Activated CD4-positive, alpha-beta T cell treated with anti-CD3 and anti-CD28 coated beads, Interleukin-10, Interleukin-2, amounts not matched to agents 100 ng/mL and 50 ng/mL, durations not matched to agents 16 hours and 8 hours (primary cell): ENCODE measurements around the gene ARHGEF26.

Source experiments
- DNase-seq: peaks from one replicate; pipeline ENCODE4 v3.0.0-alpha.2; 2020

ARHGEF26 gene

GRCh38 chr3:154217671-154218070 is 96.5 kb downstream of the ARHGEF26 start:
- no peak for DNase-seq

DNA sequence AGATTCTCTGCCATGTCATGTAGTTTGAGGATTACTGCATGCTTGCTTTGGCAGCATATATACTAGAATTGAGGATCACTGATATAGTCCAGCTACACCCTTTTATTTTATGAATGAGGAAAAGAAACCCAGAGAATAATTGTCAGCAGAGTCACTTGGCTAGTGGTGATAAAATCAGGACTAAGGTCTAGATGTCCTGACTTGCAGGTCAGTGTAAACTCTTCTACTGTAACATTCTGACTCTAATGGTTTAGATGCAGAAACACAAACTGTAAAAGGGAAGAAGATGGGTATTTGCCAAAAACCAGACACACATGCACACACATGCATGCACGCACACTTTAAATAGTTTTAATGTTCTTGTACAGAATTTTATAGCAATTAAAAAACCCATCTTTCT is 97.5 kb downstream of the ARHGEF26 start:
- DNase-seq, result no peak

GRCh38 chr3:154220462-154220861 is 99.3 kb downstream of the ARHGEF26 start:
- no peak for DNase-seq

GRCh38 chr3:154223519-154223918 is 102.3 kb downstream of the ARHGEF26 start:
- DNase-seq, result no peak

- no peak for DNase-seq
Observed at GRCh38 chr3:154224366-154224765, 103.2 kb downstream of the ARHGEF26 start.

- DNase-seq, result no peak
Observed at GRCh38 chr3:154224866-154225265, 103.7 kb downstream of the ARHGEF26 start.

GRCh38 chr3:154225536-154225935 is 104.3 kb downstream of the ARHGEF26 start:
- no peak for DNase-seq

DNA sequence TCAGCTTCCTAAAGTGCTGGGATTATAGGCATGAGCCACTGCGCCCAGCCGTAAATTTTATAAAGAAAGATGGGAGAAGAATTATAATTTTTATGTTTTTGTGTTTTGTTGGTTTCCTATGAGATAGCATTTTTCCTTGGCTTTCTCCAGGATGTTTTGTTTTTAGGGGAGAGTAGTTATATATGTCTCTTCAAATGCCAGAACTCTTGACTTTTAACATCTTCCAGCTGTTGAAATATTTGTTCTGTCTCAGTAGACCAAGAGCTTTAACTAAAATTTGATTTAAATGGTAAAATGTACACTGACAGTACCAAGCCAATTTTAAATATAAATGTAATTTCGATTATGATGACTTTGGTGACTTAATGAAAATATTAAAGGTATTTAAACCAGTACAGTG is 106.3 kb downstream of the ARHGEF26 start:
- DNase-seq, result no peak

DNA sequence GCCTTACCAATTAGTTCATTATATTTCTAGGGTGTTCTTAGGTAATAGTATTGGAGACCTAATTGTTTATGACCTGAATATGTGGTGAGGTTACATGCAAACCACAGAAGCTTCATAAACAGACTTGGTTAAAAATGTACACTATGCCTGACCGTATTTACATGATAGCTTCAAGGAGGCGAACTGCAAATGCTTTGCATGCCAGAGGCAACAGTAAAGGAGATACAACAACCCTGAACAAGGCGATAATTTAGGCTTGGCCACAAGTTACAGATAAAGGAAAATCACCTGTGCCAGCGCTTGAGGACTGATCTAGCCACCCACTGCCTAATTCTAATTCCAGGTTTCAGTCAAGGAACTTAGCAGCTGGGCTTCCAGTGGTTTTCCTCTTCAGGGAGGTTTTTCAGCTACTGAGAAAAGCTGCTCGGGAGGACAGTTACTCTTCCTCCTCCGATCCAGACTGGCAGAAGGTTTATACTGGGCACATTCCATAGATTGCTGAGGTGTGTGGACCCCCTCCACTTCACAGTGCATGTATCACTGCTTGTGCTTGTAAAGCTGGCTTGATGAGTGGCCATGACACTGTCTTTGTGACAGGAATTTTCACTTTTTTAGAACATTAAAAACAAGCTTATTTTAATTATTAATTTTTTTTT is 107.5 kb downstream of the ARHGEF26 start:
- DNase-seq, result no peak

GRCh38 chr3:154229217-154229590 is 108.0 kb downstream of the ARHGEF26 start:
- no peak for DNase-seq

DNA sequence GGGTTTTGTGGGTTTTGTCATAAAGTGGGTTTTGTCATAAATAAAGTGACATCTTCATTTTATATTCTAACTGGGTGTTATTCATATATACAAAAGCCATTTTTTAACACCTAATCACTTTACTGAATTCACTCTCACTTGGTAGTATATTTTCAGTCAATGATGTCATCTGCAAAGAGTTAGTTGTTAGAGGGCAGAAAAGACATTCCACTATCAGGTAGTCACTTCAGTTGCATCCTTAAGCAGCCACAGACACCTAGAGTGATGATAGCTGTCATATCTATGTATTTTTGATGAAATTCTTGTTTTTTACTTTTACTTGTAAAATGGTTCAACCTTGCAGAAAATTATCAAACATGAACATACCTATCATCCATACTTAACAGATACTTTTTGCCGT is 114.1 kb downstream of the ARHGEF26 start:
- DNase-seq, result no peak

DNA sequence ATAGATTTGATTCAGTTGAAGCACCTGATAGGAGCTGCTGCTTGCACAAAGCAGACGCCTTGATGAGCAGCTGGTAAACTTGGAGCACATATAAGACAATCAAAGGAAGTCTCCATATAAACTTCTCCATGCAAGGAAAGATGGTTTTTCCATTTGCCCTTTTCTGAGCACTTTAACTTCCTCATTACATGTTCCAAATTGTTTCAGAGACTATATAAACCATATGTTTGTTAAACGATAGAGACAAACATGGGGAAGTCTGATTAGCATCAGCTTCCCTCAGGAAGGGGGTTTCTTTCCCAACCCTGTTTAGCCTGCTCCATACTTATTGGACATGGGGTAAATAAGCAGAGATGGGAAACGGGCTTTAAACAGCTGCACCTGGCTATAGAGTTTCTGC is 115.1 kb downstream of the ARHGEF26 start:
- DNase-seq, result no peak

GRCh38 chr3:154240235-154240634 is 119.0 kb downstream of the ARHGEF26 start:
- DNase-seq, result no peak

DNA sequence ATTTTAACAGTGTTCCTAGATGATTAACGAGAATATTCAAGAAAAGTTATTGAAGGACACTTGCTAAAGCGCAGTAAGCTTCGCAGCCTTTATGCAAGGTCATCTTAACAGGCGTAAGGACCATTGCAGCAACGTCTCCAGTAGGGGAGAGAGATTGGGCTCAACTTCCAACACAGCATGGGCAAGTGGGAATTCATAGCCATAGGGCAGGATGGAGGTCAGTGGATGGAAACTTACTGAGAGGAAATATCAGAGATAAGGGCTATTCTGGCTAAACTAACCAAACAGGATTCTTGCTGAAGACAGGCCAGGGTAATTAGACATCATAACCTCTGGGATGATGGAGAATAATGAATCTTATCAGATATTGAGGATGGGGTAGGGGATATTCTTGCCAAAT is 120.3 kb downstream of the ARHGEF26 start:
- DNase-seq, result no peak

GRCh38 chr3:154242766-154243165 is 121.6 kb downstream of the ARHGEF26 start:
- no peak for DNase-seq

GRCh38 chr3:154243353-154243752 is 122.2 kb downstream of the ARHGEF26 start:
- peak; percentile 5 for DNase-seq

GRCh38 chr3:154244644-154245043 is 123.5 kb downstream of the ARHGEF26 start:
- DNase-seq, result no peak

GRCh38 chr3:154247806-154248415 is 126.7 kb downstream of the ARHGEF26 start:
- no peak for DNase-seq

GRCh38 chr3:154250291-154250690 is 129.1 kb downstream of the ARHGEF26 start:
- DNase-seq, result no peak

DNA sequence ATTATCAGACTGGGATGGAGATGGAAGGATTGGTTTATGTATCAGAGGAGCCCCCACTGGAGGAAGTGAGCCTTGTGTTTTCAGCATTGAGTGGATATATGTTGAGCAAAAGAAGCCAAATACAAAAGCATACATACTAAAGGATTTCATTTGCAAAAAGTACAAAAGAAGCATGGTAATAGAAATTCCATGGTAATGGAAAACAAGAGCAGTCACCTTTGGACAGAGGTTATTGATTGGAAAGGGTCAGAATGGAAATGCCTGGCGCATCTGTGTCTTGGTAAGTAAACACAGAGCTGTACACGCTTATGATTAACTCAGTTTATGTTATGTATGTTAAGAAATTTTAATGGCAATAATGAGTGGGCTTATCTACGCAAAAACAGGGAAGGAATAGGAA is 130.4 kb downstream of the ARHGEF26 start:
- no peak for DNase-seq

DNA sequence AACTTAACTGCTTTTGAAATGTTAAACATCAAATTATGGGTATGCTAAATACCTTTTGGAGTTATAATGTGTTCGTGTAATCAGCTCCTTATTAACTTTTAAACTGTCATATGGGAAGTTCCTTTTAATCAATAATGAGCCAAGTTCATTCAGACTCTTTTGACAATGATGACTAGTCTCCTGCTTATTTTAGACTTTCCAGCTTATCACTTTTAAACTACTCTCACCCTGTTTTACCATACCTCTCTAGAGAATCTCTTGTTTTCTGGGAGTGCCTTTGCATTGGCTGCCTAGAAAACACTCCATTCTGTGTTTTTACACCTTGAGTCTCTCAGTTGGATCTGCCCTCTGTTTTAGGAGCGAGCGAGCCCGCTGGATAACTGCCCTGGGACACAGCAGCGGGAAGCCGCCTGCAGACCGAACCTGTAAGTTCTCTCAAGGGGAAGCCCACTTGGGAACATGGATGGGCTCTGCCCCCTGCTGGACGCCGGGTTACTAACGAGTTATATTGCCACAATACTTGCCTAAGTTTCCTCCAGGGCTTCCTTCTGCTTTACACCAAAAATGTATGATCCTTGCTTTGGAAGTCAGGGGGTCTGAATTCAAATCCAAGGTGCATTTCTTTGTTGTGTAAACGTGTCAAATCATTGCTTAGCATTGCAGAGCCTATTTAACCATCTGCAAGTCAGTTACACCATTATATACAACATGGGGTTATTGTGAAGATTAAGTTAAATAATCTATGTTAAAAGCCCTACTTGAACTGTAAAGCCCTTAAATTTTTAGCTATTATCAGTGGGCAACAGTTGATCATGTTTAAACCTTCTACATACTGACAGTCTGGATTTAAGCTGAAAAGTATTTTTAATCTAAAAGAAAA is 131.8 kb downstream of the ARHGEF26 start:
- DNase-seq, result peak; percentile 75

- DNase-seq, result no peak
Observed at GRCh38 chr3:154254527-154254926, 133.3 kb downstream of the ARHGEF26 start.

- no peak for DNase-seq
Observed at GRCh38 chr3:154273381-154273780, 152.2 kb downstream of the ARHGEF26 start.

DNA sequence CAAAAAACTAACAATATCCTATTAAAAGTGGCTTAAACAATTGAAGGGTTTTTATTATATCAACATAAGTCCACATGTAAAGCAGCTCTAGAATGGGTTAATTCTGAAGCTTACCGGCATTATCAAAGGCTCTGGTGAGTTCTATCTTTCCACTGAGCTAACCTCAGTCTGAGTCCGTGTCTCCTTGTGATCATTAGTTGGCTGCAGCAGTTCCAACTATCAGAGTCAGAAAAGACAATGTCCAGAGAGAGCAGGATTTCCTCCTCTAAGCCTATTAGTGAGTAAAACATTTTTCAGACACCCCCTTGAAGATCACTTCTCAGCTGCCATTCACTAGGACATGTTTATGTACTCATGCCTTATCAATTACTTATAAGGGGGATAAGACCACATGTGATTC is 153.2 kb downstream of the ARHGEF26 start:
- no peak for DNase-seq
